ENCODE data around the gene SH3GL1.

GRCh38 chr19:4380254-4380727, 20.1 kb downstream of the SH3GL1 start:
- TF ChIP-seq, protein P1, sequence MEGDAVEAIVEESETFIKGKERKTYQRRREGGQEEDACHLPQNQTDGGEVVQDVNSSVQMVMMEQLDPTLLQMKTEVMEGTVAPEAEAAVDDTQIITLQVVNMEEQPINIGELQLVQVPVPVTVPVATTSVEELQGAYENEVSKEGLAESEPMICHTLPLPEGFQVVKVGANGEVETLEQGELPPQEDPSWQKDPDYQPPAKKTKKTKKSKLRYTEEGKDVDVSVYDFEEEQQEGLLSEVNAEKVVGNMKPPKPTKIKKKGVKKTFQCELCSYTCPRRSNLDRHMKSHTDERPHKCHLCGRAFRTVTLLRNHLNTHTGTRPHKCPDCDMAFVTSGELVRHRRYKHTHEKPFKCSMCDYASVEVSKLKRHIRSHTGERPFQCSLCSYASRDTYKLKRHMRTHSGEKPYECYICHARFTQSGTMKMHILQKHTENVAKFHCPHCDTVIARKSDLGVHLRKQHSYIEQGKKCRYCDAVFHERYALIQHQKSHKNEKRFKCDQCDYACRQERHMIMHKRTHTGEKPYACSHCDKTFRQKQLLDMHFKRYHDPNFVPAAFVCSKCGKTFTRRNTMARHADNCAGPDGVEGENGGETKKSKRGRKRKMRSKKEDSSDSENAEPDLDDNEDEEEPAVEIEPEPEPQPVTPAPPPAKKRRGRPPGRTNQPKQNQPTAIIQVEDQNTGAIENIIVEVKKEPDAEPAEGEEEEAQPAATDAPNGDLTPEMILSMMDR (IDR thresholded peaks at IDR 0.05): no peak
- TF ChIP-seq POLR2A (IDR thresholded peaks at IDR 0.05): no peak

All from prostate gland (tissue), 2 donors.